Measurements from ENCODE around the gene IDH3G. TPM values are rescaled to one million over a fixed set of nuclear protein-coding genes. Genes with fewer than 3 reads are reported as not detected.

Gene IDH3G
- total and polyA plus RNA-seq, 2 donors (not counting 3 experiments of a cell fraction or from before 2014, with no cell fraction given) = 57.7 to 116 TPM

DNA sequence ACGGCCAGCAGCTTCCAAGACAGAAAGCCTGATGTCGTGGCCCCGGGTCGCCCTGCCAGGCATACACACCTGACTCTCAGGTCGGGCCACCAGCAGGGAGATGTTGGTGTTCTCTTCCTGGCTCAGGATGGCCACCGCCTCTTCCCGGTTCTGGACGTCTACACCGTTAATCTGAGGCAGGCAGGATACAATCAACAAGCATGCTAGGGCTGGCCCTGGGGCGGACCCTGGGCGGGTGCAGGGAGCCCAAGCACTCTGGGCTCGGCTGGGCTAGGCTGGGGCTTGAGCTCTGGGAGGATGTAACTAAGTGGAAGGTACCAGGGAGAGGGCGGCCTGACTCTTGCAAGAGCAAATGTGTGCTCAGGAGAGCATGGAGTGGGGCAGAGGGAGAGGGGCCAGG, 11.3 kb upstream of the IDH3G start:
- Histone ChIP-seq H3K27me3 (ENCODE audit: control insufficient read depth in 2 of 2, insufficient read depth in 2 of 2, low read length in 2 of 2) (no peaks in the 10 kb centered on the region), H3K9me3 (replicated peaks; ENCODE audit: control insufficient read depth, insufficient read depth, low read length) (no peaks in the 10 kb centered on the region), H4K20me1 (replicated peaks; ENCODE audit: control insufficient read depth, extremely low read depth, insufficient read depth, low read length) (no peaks in the 10 kb centered on the region), H3K9me1 (replicated peaks; ENCODE audit: control insufficient read depth, extremely low read depth, insufficient read depth, low read length) (no peaks in the 10 kb centered on the region), H3K9ac (replicated peaks; ENCODE audit: extremely low read depth, insufficient read depth, low read length) (no peak overlapping the region), H3K4me2 (ENCODE audit: insufficient read depth, low read length) (no peak overlapping the region), H3K79me2 (ENCODE audit: control insufficient read depth, insufficient read depth, low read length) (no peaks in the 10 kb centered on the region), H2AFZ (ENCODE audit: low read depth, low read length) (no peak overlapping the region), H3K27ac (ENCODE audit: insufficient read depth, low read depth, low read length) (no peak overlapping the region), H3K36me3 (ENCODE audit: control insufficient read depth in 2 of 2, extremely low read depth in 1 of 2, insufficient read depth in 2 of 2, low read length in 2 of 2) (no peaks in the 10 kb centered on the region), H3K4me1 (ENCODE audit: control insufficient read depth, extremely low read depth, insufficient read depth, low read length) (no peaks in the 10 kb centered on the region), H3K4me3 (replicated peaks in 1 of 3; ENCODE audit: insufficient read depth in 1 of 3, low read depth in 1 of 3, low read length in 3 of 3) (no peak overlapping the region)
- CTCF ChIA-PET = interaction anchor here (2.1 kb wide), 1 partner anchor 117 kb away, joined by 5 read pairs; no protein-coding TSS in a partner anchor
- dilution Hi-C loops (cut with MboI; ENCODE audit: extremely low pct_ligation_motif_present, low sequenced_read_pairs) = no loop called here
- TF ChIP-seq EZH2 (IDR thresholded peaks at IDR 0.05; ENCODE audit: borderline replicate concordance, low read depth, low read length, severe bottlenecking) = no peak
- no peak for TF ChIP-seq MYC (IDR thresholded peaks at IDR 0.05; ENCODE audit: low read depth, low read length)
- TF ChIP-seq, protein P1, sequence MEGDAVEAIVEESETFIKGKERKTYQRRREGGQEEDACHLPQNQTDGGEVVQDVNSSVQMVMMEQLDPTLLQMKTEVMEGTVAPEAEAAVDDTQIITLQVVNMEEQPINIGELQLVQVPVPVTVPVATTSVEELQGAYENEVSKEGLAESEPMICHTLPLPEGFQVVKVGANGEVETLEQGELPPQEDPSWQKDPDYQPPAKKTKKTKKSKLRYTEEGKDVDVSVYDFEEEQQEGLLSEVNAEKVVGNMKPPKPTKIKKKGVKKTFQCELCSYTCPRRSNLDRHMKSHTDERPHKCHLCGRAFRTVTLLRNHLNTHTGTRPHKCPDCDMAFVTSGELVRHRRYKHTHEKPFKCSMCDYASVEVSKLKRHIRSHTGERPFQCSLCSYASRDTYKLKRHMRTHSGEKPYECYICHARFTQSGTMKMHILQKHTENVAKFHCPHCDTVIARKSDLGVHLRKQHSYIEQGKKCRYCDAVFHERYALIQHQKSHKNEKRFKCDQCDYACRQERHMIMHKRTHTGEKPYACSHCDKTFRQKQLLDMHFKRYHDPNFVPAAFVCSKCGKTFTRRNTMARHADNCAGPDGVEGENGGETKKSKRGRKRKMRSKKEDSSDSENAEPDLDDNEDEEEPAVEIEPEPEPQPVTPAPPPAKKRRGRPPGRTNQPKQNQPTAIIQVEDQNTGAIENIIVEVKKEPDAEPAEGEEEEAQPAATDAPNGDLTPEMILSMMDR (IDR thresholded peaks at IDR 0.05; ENCODE audit: extremely low read depth in 1 of 2, insufficient read depth in 1 of 2, low read depth in 1 of 2, low read length in 2 of 2) = no peak
- TF ChIP-seq POLR2A (IDR thresholded peaks at IDR 0.05; ENCODE audit: low read depth, low read length) = no peak
- no peak for TF ChIP-seq FOS (IDR thresholded peaks at IDR 0.05; ENCODE audit: borderline replicate concordance, insufficient read depth, low read length)
- no peak for TF ChIP-seq POLR2AphosphoS5 (IDR thresholded peaks at IDR 0.05; ENCODE audit: insufficient read depth, low read depth, low read length)
- TF ChIP-seq, protein P2, sequence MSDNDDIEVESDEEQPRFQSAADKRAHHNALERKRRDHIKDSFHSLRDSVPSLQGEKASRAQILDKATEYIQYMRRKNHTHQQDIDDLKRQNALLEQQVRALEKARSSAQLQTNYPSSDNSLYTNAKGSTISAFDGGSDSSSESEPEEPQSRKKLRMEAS (IDR thresholded peaks at IDR 0.05; ENCODE audit: insufficient read depth, insufficient read length) = no peak
- no peak for TF ChIP-seq GATA2 (IDR thresholded peaks at IDR 0.05; ENCODE audit: insufficient read depth, insufficient read length, low read depth, low read length)
- TF ChIP-seq JUN (IDR thresholded peaks at IDR 0.05; ENCODE audit: borderline replicate concordance, insufficient read depth, insufficient read length, low read depth) = no peak
- DNase-seq (ENCODE audit: low read depth, low spot score) (no peak), FAIRE-seq (no peak)
- no TSS peak for BruUV-seq (replicated peaks)
- intact Hi-C loops (cut with micrococcal nuclease) = no loop called here
- POLR2A ChIA-PET = no interaction called here

Measured in endothelial cell of umbilical vein (primary cell).